Nephron (organoid): Measurements from ENCODE around the gene CLEC1A.

Source experiments
- H3K27ac Mint-ChIP-seq, 3 experiments: 2 replicates each; pipeline ENCODE4 v1.8.0; 2020; ENCODE audit warnings: mixed read lengths in 3 of 3, mild to moderate bottlenecking in 2 of 3, moderate library complexity in 1 of 3
- H3K27me3 Mint-ChIP-seq: 2 replicates; pipeline ENCODE4 v1.8.0; 2021; ENCODE audit warnings: low read depth, mild to moderate bottlenecking, moderate library complexity, mixed read lengths
- H3K36me3 Mint-ChIP-seq: 2 replicates; pipeline ENCODE4 v1.8.0; 2020; ENCODE audit warnings: low read depth, mixed read lengths
- H3K4me1 Mint-ChIP-seq: 2 replicates; pipeline ENCODE4 v1.8.0; 2020; ENCODE audit warnings: mixed read lengths
- H3K4me3 Mint-ChIP-seq, 3 experiments: 2 replicates each; pipeline ENCODE4 v1.8.0; 2020; ENCODE audit warnings: mild to moderate bottlenecking in 3 of 3, mixed read lengths in 3 of 3, moderate library complexity in 2 of 3
- H3K9me3 Mint-ChIP-seq: 2 replicates; pipeline ENCODE4 v1.8.0; 2020; ENCODE audit warnings: mixed read lengths
- CTCF ChIP-seq, 3 experiments: fragments of 200-600 bp; sonication (generic); IDR thresholded peaks; one replicate each; pipeline ENCODE4 v1.5.0; 2021; ENCODE audit warnings: antibody characterized with exemption in 3 of 3; ENCODE audit not compliant: unreplicated experiment in 3 of 3

The CLEC1A gene

GRCh38 chr12:10025236-10025635 lies 73.5 kb downstream of the CLEC1A start:
- H3K4me1 Mint-ChIP-seq = no peaks in the 10 kb centered on the region
- H3K4me3 Mint-ChIP-seq = no peak overlapping the region
- H3K9me3 Mint-ChIP-seq = no peaks in the 10 kb centered on the region
- H3K36me3 Mint-ChIP-seq = no peaks in the 10 kb centered on the region
- no peaks in the 10 kb centered on the region for H3K27me3 Mint-ChIP-seq
- TF ChIP-seq CTCF (IDR thresholded peaks at IDR 0.05; ENCODE audit: unreplicated experiment in 3 of 3) = no peak
- no peak overlapping the region for H3K27ac Mint-ChIP-seq

- no peak overlapping the region for H3K4me3 Mint-ChIP-seq
- H3K36me3 Mint-ChIP-seq = no peaks in the 10 kb centered on the region
- TF ChIP-seq CTCF (IDR thresholded peaks at IDR 0.05; ENCODE audit: unreplicated experiment in 3 of 3) = no peak
- H3K9me3 Mint-ChIP-seq = no peaks in the 10 kb centered on the region
- H3K27me3 Mint-ChIP-seq = no peaks in the 10 kb centered on the region
- no peak overlapping the region for H3K27ac Mint-ChIP-seq
- H3K4me1 Mint-ChIP-seq = no peaks in the 10 kb centered on the region
Observed at GRCh38 chr12:10021342-10021741, 77.4 kb downstream of the CLEC1A start.
